Stomach (tissue), 4 donors: Measurements from ENCODE around the gene CPED1.

Source experiments
- CTCF ChIP-seq, 7 experiments: fragments of 450-650 bp in 4 of 7; fragments of 200-600 bp in 3 of 7; sonication (generic) in 3 of 7; IDR thresholded peaks; one replicate each; pipeline ENCODE4 v1.5.1; 2016 to 2019; ENCODE audit warnings: antibody characterized with exemption in 7 of 7, control low read depth in 2 of 7, mild to moderate bottlenecking in 1 of 7
- EP300 ChIP-seq: sonication (generic); formaldehyde crosslinking; IDR thresholded peaks from one replicate; pipeline ENCODE4 v1.6.1; 2017; ENCODE audit warnings: antibody characterized with exemption
- POLR2A ChIP-seq, 4 donors: fragments of 450-650 bp; IDR thresholded peaks; one replicate each; pipeline ENCODE4 v1.6.1; 2016; ENCODE audit warnings: antibody characterized with exemption in 4 of 4, control low read depth in 2 of 4, mild to moderate bottlenecking in 1 of 4, moderate library complexity in 1 of 4
- POLR2AphosphoS5 ChIP-seq, 3 donors: sonication (generic); formaldehyde crosslinking; IDR thresholded peaks; one replicate each; pipeline ENCODE4 v1.6.1; 2016; ENCODE audit warnings: antibody characterized with exemption in 3 of 3

DNA sequence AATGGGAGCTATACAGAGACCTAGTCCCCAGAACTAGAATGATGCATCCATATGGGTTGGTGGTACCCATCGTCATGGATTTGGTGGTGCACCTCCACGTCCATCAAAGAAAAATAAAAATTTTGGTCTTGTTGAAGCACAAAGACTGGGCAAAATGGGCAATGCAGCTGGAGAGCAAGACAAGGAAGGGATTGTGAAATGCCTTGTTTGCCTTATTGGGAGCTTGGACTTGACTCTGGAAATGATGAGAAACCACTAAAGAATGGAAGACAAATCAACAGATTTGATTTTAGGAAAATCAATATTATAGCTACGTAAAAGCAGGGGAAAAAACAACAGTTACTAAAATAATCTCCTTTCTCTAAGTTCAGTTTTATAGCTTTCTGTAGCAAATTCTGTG lies 150.9 kb downstream of the CPED1 start:
- TF ChIP-seq POLR2A (IDR thresholded peaks at IDR 0.05): no peak
- TF ChIP-seq CTCF (IDR thresholded peaks at IDR 0.05): no peak
- TF ChIP-seq EP300: no peak
- TF ChIP-seq POLR2AphosphoS5 (IDR thresholded peaks at IDR 0.05): no peak
